Natural killer cell (primary cell): ENCODE measurements around the gene SND1. TPM values are rescaled to one million over a fixed set of nuclear protein-coding genes. Genes with fewer than 3 reads are reported as not detected.

Experiments used
- ATAC-seq, 3 donors: fragments of 150-1000 bp in 2 of 3; fragments of 200-7000 bp in 1 of 3; cut with Tn5 transposase; 1 replicate in 1 of 3; 2 replicates in 2 of 3; pipeline ENCODE4 v1.10.0; 2021; ENCODE audit warnings: mild to moderate bottlenecking in 2 of 3, moderate library complexity in 2 of 3
- DNase-seq, 2 donors: peaks; one replicate each; pipeline versions ENCODE4 v3.0.0 to v3.0.0-alpha.2; 2013 to 2021; ENCODE audit warnings: mixed read lengths in 1 of 2
- H3K27ac ChIP-seq: one replicate; pipeline ENCODE4 v1.5.1; 2013; ENCODE audit warnings: mild to moderate bottlenecking, low read length
- H3K27me3 ChIP-seq: one replicate; pipeline ENCODE4 v1.6.1; 2013; ENCODE audit warnings: low read length; ENCODE audit not compliant: control insufficient read depth, insufficient read depth
- H3K36me3 ChIP-seq: one replicate; pipeline ENCODE4 v1.6.1; 2013; ENCODE audit warnings: low read length; ENCODE audit not compliant: control insufficient read depth, insufficient read depth
- H3K4me1 ChIP-seq: one replicate; pipeline ENCODE4 v1.6.1; 2013; ENCODE audit warnings: low read length; ENCODE audit not compliant: control insufficient read depth, insufficient read depth
- H3K4me3 ChIP-seq: one replicate; pipeline ENCODE4 v1.5.1; 2013; ENCODE audit warnings: low read length
- H3K9me3 ChIP-seq: one replicate; pipeline ENCODE4 v1.6.1; 2013; ENCODE audit warnings: low read length; ENCODE audit not compliant: control insufficient read depth, insufficient read depth
- H3K27ac Mint-ChIP-seq, 2 donors: one replicate each; pipeline ENCODE4 v1.8.0; 2022; ENCODE audit warnings: mild to moderate bottlenecking in 2 of 2, mixed read lengths in 2 of 2, moderate library complexity in 1 of 2
- H3K27me3 Mint-ChIP-seq, 2 donors: one replicate each; pipeline ENCODE4 v1.8.0; 2022; ENCODE audit warnings: low read depth in 2 of 2, mixed read lengths in 2 of 2
- H3K36me3 Mint-ChIP-seq: one replicate; pipeline ENCODE4 v1.8.0; 2022; ENCODE audit warnings: mixed read lengths
- H3K4me1 Mint-ChIP-seq, 2 donors: one replicate each; pipeline ENCODE4 v1.8.0; 2022; ENCODE audit warnings: mixed read lengths in 2 of 2
- H3K4me3 Mint-ChIP-seq: one replicate; pipeline ENCODE4 v1.8.0; 2022; ENCODE audit warnings: mild to moderate bottlenecking, moderate library complexity, mixed read lengths
- H3K9me3 Mint-ChIP-seq, 2 donors: one replicate each; pipeline ENCODE4 v1.8.0; 2022; ENCODE audit warnings: mixed read lengths in 2 of 2
- CTCF ChIP-seq: fragments of 200-600 bp; IDR thresholded peaks from one replicate; pipeline ENCODE4 v1.8.0; 2022; ENCODE audit warnings: antibody characterized with exemption
- WGBS: methylation state at CpG from one replicate; pipeline ENCODE4 v1.1.7; 2013; ENCODE audit warnings: missing lambda C conversion rate; ENCODE audit not compliant: insufficient coverage; 5-methylcytosine and 5-hydroxymethylcytosine counted together
- intact Hi-C: fragments of 100-400 bp; cut with micrococcal nuclease; formaldehyde crosslinking; loops from one replicate; pipeline ENCODE4 v1.14.2; 2022
- total RNA-seq, 4 donors: library from RNA; stranded (reverse); fragments of 120-200 nt in 1 of 4; gene quantifications; one replicate each; pipeline versions ENCODE4 v1.2.3 to v1.2.4, GENCODE V29; 2013 to 2022

SND1 gene
- total RNA-seq, 3 donors from 2014 or later (not counting 1 experiment from before 2014, with no cell fraction given) = 149 to 188 (median 149) TPM

DNA sequence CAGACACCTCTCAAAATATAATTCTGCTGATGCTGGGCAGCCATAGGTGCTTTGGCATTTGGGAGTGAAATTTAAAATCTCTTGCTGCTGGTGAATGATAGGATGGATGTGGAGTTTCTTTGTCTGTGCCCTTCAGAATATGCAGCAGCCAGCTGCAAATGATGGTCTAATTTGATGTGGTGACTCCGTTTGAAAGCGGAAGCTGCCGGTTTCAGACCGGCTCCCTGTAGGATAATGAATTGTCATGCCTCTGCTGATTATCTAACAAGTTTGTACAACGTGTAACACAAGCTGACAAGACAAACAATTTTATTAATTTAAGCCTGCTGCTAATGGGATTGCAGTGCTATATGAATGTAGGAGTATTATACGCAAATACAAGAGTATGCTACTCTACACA lies 103.5 kb downstream of the SND1 start:
- H3K27ac ChIP-seq = no peak overlapping the region
- no peaks in the 10 kb centered on the region for H3K27me3 ChIP-seq
- Mint-ChIP-seq H3K36me3 (no peaks in the 10 kb centered on the region), H3K27ac (peak overlapping the region; percentile 50 to 75), H3K9me3 (no peaks in the 10 kb centered on the region), H3K27me3 (no peaks in the 10 kb centered on the region), H3K4me3 (peak overlapping the region; percentile 65), H3K4me1 (peaks cover 90 to 93% of the 10 kb centered on the region in 2 donors)
- no peaks in the 10 kb centered on the region for H3K9me3 ChIP-seq
- WGBS = 100% methylated on average over 4 of the region's 6 CpGs
- intact Hi-C loops = no loop called here
- H3K4me1 ChIP-seq = peaks cover 29% of the 10 kb centered on the region
- no peak overlapping the region for H3K4me3 ChIP-seq
- no peaks in the 10 kb centered on the region for H3K36me3 ChIP-seq
- no peak for TF ChIP-seq CTCF
- DNase-seq (no peak), ATAC-seq (no peak)

- TF ChIP-seq CTCF = no peak
- ATAC-seq (peak in 2 of 3 donors; percentile 42 to 57), DNase-seq (no peak)
- Mint-ChIP-seq H3K9me3 (no peaks in the 10 kb centered on the region), H3K27me3 (no peaks in the 10 kb centered on the region), H3K4me1 (peaks cover 91 to 94% of the 10 kb centered on the region in 2 donors), H3K36me3 (no peaks in the 10 kb centered on the region), H3K4me3 (peak overlapping the region; percentile 65), H3K27ac (peak overlapping the region; percentile 50 to 75)
- H3K9me3 ChIP-seq = no peaks in the 10 kb centered on the region
- H3K27ac ChIP-seq = no peak overlapping the region
- H3K4me1 ChIP-seq = peaks cover 31% of the 10 kb centered on the region
- intact Hi-C loops = no loop called here
- WGBS = 58% methylated on average over 2 of the region's 2 CpGs
- no peaks in the 10 kb centered on the region for H3K27me3 ChIP-seq
- H3K4me3 ChIP-seq = no peak overlapping the region
- H3K36me3 ChIP-seq = no peaks in the 10 kb centered on the region
Observed at GRCh38 chr7:127755965-127756364, 104.0 kb downstream of the SND1 start.

- TF ChIP-seq CTCF = no peak
- H3K9me3 Mint-ChIP-seq = no peaks in the 10 kb centered on the region
- peaks cover 23% of the 10 kb centered on the region for H3K4me1 ChIP-seq
- H3K36me3 ChIP-seq = no peaks in the 10 kb centered on the region
- no peaks in the 10 kb centered on the region for H3K27me3 Mint-ChIP-seq
- H3K4me3 Mint-ChIP-seq = no peak overlapping the region
- peak overlapping the region in 1 of 2 donors; percentile 64 for H3K27ac Mint-ChIP-seq
- no peak overlapping the region for H3K4me3 ChIP-seq
- no peak overlapping the region for H3K27ac ChIP-seq
- H3K9me3 ChIP-seq = no peaks in the 10 kb centered on the region
- intact Hi-C loops = no loop called here
- DNase-seq (no peak), ATAC-seq (no peak)
- peaks cover 91 to 94% of the 10 kb centered on the region in 2 donors for H3K4me1 Mint-ChIP-seq
- no peaks in the 10 kb centered on the region for H3K36me3 Mint-ChIP-seq
- H3K27me3 ChIP-seq = no peaks in the 10 kb centered on the region
- no CpG with 5 or more reads among the region's 1 CpG for WGBS
Observed at GRCh38 chr7:127758105-127758504, 106.1 kb downstream of the SND1 start.

DNA sequence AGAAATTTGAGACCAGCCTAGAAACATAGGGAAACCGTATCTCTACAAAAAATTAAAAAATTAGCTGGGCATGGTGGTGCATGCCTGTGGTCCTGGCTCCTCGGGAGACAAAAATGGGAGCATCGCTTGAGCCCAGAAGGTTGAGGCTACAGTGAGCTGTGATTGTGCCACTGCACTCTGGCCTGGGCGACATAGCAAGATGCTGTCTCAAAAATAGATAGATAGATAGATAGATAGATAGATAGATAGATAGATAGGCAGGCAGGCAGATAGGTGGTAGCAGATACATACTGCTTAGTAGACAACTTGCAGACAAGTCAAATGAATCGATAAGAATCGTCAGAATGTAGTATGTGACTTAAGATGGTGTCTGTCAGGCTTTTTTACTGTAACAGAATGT lies 106.9 kb downstream of the SND1 start:
- no peak overlapping the region for H3K27ac ChIP-seq
- DNase-seq (no peak), ATAC-seq (no peak)
- H3K9me3 Mint-ChIP-seq = no peaks in the 10 kb centered on the region
- no peak overlapping the region for H3K4me3 Mint-ChIP-seq
- H3K27me3 ChIP-seq = no peaks in the 10 kb centered on the region
- no peaks in the 10 kb centered on the region for H3K9me3 ChIP-seq
- H3K27me3 Mint-ChIP-seq = no peaks in the 10 kb centered on the region
- peaks cover 88 to 89% of the 10 kb centered on the region in 2 donors for H3K4me1 Mint-ChIP-seq
- WGBS = 98% methylated on average over 6 of the region's 6 CpGs
- intact Hi-C loops = no loop called here
- no peak for TF ChIP-seq CTCF
- no peaks in the 10 kb centered on the region for H3K36me3 Mint-ChIP-seq
- peaks cover 29% of the 10 kb centered on the region for H3K4me1 ChIP-seq
- no peak overlapping the region for H3K27ac Mint-ChIP-seq
- no peak overlapping the region for H3K4me3 ChIP-seq
- H3K36me3 ChIP-seq = no peaks in the 10 kb centered on the region
